IPS-20b (cell line): Measurements from ENCODE around the gene RFPL2.
"Not testable (repeated sequence)": the region's sequence is repeated elsewhere in the genome, so short reads cannot be mapped to it uniquely, and the experiment has no call there.

Experiments used
- H3K27ac ChIP-seq: one replicate; pipeline ENCODE4 v1.5.1; 2013; ENCODE audit warnings: low read length
- H3K27me3 ChIP-seq: 2 replicates; pipeline ENCODE4 v1.6.1; 2013; ENCODE audit warnings: mild to moderate bottlenecking, low read length, inconsistent platforms; ENCODE audit not compliant: insufficient read depth
- H3K36me3 ChIP-seq: 2 replicates; pipeline ENCODE4 v1.6.1; 2013; ENCODE audit warnings: low read depth, mild to moderate bottlenecking, inconsistent platforms, low read length, moderate library complexity; ENCODE audit not compliant: insufficient read depth
- H3K4me1 ChIP-seq: 2 replicates; pipeline ENCODE4 v1.6.1; 2013; ENCODE audit warnings: mild to moderate bottlenecking, control low read depth, inconsistent platforms, low read length, moderate library complexity; ENCODE audit not compliant: insufficient read depth
- H3K4me3 ChIP-seq: 2 replicates; pipeline ENCODE4 v1.5.1; 2013; ENCODE audit warnings: mild to moderate bottlenecking, low read length, inconsistent platforms
- H3K9ac ChIP-seq: 2 replicates; pipeline ENCODE4 v1.6.1; 2013; ENCODE audit warnings: low read depth, mild to moderate bottlenecking, inconsistent platforms, low read length, moderate library complexity
- H3K9me3 ChIP-seq: 2 replicates; pipeline ENCODE4 v1.6.1; 2013; ENCODE audit warnings: mild to moderate bottlenecking, low read depth, low read length, inconsistent platforms; ENCODE audit not compliant: insufficient read depth

RFPL2 gene

GRCh38 chr22:32154727-32155126 is 50.1 kb downstream of the RFPL2 start:
- H3K27me3 ChIP-seq, H3K36me3 ChIP-seq, H3K9ac ChIP-seq, H3K4me3 ChIP-seq, H3K27ac ChIP-seq, H3K9me3 ChIP-seq, H3K4me1 ChIP-seq: not testable (repeated sequence)

- not testable (repeated sequence) for H3K4me1 ChIP-seq, H3K36me3 ChIP-seq, H3K9me3 ChIP-seq, H3K4me3 ChIP-seq, H3K9ac ChIP-seq, H3K27me3 ChIP-seq, H3K27ac ChIP-seq
Observed at GRCh38 chr22:32151641-32152040, 53.2 kb downstream of the RFPL2 start.

GRCh38 chr22:32150647-32151046 is 54.2 kb downstream of the RFPL2 start:
- H3K36me3 ChIP-seq, H3K4me1 ChIP-seq, H3K27ac ChIP-seq, H3K4me3 ChIP-seq, H3K9ac ChIP-seq, H3K27me3 ChIP-seq, H3K9me3 ChIP-seq: not testable (repeated sequence)

- H3K9ac ChIP-seq, H3K4me1 ChIP-seq, H3K27me3 ChIP-seq, H3K4me3 ChIP-seq, H3K36me3 ChIP-seq, H3K27ac ChIP-seq, H3K9me3 ChIP-seq: not testable (repeated sequence)
Observed at GRCh38 chr22:32148372-32148771, 56.5 kb downstream of the RFPL2 start.

- H3K9ac ChIP-seq, H3K36me3 ChIP-seq, H3K4me1 ChIP-seq, H3K27me3 ChIP-seq, H3K27ac ChIP-seq, H3K9me3 ChIP-seq, H3K4me3 ChIP-seq: not testable (repeated sequence)
Observed at GRCh38 chr22:32147128-32147527, 57.7 kb downstream of the RFPL2 start.

- Histone ChIP-seq H3K4me3 (no peak overlapping the region), H3K27ac (no peak overlapping the region), H3K4me1 (no peaks in the 10 kb centered on the region), H3K9me3 (no peaks in the 10 kb centered on the region), H3K27me3 (0 out of 2 replicates have a peak, but pooled peaks cover 6% of the 10 kb centered on the region), H3K9ac (no peak overlapping the region), H3K36me3 (no peaks in the 10 kb centered on the region)
Observed at GRCh38 chr22:32144496-32145274, 60.2 kb downstream of the RFPL2 start.

- Histone ChIP-seq H3K27ac (no peak overlapping the region), H3K9ac (no peak overlapping the region), H3K9me3 (no peaks in the 10 kb centered on the region), H3K4me1 (no peaks in the 10 kb centered on the region), H3K4me3 (no peak overlapping the region), H3K27me3 (0 out of 2 replicates have a peak, but pooled peaks cover 6% of the 10 kb centered on the region), H3K36me3 (no peaks in the 10 kb centered on the region)
Observed at GRCh38 chr22:32142600-32142999, 62.3 kb downstream of the RFPL2 start.

GRCh38 chr22:32140688-32141087 is 64.2 kb downstream of the RFPL2 start:
- not testable (repeated sequence) for H3K4me3 ChIP-seq, H3K9me3 ChIP-seq, H3K9ac ChIP-seq, H3K36me3 ChIP-seq, H3K4me1 ChIP-seq, H3K27me3 ChIP-seq, H3K27ac ChIP-seq
